Activated CD4-positive, CD25-positive, alpha-beta regulatory T cell (primary cell): ENCODE data around the gene TENM4.

ENCODE experiments used
- DNase-seq, 4 experiments: peaks; one replicate each; lab custom pipeline; 2025; lab: John Stamatoyannopoulos, UW

Gene TENM4

GRCh38 chr11:79440571-79441460, at the start of gene TENM4:
Gene TENM4, minus strand, starts transcription at chr11:79441030. Its CDS starts 371,086 bp downstream, at chr11:79069944.
- DNase-seq, result no peak

GRCh38 chr11:79488286-79488685, 47.5 kb upstream of the TENM4 start:
- DNase-seq, result no peak

GRCh38 chr11:79487412-79487811, 46.6 kb upstream of the TENM4 start:
- no peak for DNase-seq

GRCh38 chr11:79486242-79486984, 45.6 kb upstream of the TENM4 start:
- no peak for DNase-seq

GRCh38 chr11:79485694-79486093, 44.9 kb upstream of the TENM4 start:
- no peak for DNase-seq

- DNase-seq, result no peak
Observed at GRCh38 chr11:79484872-79485271, 44.0 kb upstream of the TENM4 start.

GRCh38 chr11:79482800-79483199, 42.0 kb upstream of the TENM4 start:
- no peak for DNase-seq

- no peak for DNase-seq
Observed at GRCh38 chr11:79481795-79482194, 41.0 kb upstream of the TENM4 start.

- DNase-seq, result no peak
Observed at GRCh38 chr11:79480864-79481263, 40.0 kb upstream of the TENM4 start.

- no peak for DNase-seq
Observed at GRCh38 chr11:79472819-79473529, 32.1 kb upstream of the TENM4 start.

GRCh38 chr11:79471071-79471844, 30.4 kb upstream of the TENM4 start:
- DNase-seq, result no peak

- no peak for DNase-seq
Observed at GRCh38 chr11:79470161-79470560, 29.3 kb upstream of the TENM4 start.

- DNase-seq, result no peak
Observed at GRCh38 chr11:79467761-79468160, 26.9 kb upstream of the TENM4 start.

GRCh38 chr11:79466411-79466810, 25.6 kb upstream of the TENM4 start:
- DNase-seq, result no peak

- no peak for DNase-seq
Observed at GRCh38 chr11:79465160-79465559, 24.3 kb upstream of the TENM4 start.

- DNase-seq, result no peak
Observed at GRCh38 chr11:79461666-79462645, 21.1 kb upstream of the TENM4 start.

- DNase-seq, result no peak
Observed at GRCh38 chr11:79461144-79461543, 20.3 kb upstream of the TENM4 start.

- DNase-seq, result no peak
Observed at GRCh38 chr11:79458709-79459108, 17.9 kb upstream of the TENM4 start.

GRCh38 chr11:79456501-79456900, 15.7 kb upstream of the TENM4 start:
- DNase-seq, result no peak

GRCh38 chr11:79453617-79454016, 12.8 kb upstream of the TENM4 start:
- DNase-seq, result no peak

GRCh38 chr11:79449040-79449439, 8.2 kb upstream of the TENM4 start:
- DNase-seq, result no peak
